ENCODE data around the gene AKR7A2.
"Not testable (repeated sequence)": the region's sequence is repeated elsewhere in the genome, so short reads cannot be mapped to it uniquely, and the experiment has no call there.

AKR7A2 gene

GRCh38 chr1:19283891-19284290, 28.1 kb downstream of the AKR7A2 start:
- ATAC-seq (replicated peaks; ENCODE audit: extremely low read depth, poor library complexity, severe bottlenecking) = no peak
- no peaks in the 10 kb centered on the region for H3K9me3 Mint-ChIP-seq

GRCh38 chr1:19274636-19275035, 37.3 kb downstream of the AKR7A2 start:
- no peak overlapping the region for H3K27ac Mint-ChIP-seq (ENCODE audit: low read depth)
- peaks cover 14% of the 10 kb centered on the region for H3K27me3 Mint-ChIP-seq
- H3K4me3 Mint-ChIP-seq = no peak overlapping the region
- no peaks in the 10 kb centered on the region for H3K9me3 Mint-ChIP-seq
- ATAC-seq (replicated peaks; ENCODE audit: extremely low read depth, poor library complexity, severe bottlenecking) = no peak
- peaks cover 7% of the 10 kb centered on the region for H3K4me1 Mint-ChIP-seq
- peaks cover 1% of the 10 kb centered on the region for H3K36me3 Mint-ChIP-seq (ENCODE audit: insufficient read depth)
- no peak for DNase-seq (ENCODE audit: low spot score in 2 of 2)

More at GRCh38 chr1:19283891-19284290, 28.1 kb downstream of the AKR7A2 start:
- Mint-ChIP-seq H3K27ac (ENCODE audit: low read depth) (no peak overlapping the region), H3K4me1 (peaks cover 6% of the 10 kb centered on the region), H3K36me3 (ENCODE audit: insufficient read depth) (peaks cover 1% of the 10 kb centered on the region), H3K4me3 (no peak overlapping the region), H3K27me3 (peaks cover 11% of the 10 kb centered on the region)
- no peak for DNase-seq (ENCODE audit: low spot score in 2 of 2)

GRCh38 chr1:19273844-19274531, 38.0 kb downstream of the AKR7A2 start:
- not testable (repeated sequence) for ATAC-seq (replicated peaks; ENCODE audit: extremely low read depth, poor library complexity, severe bottlenecking); H3K27ac Mint-ChIP-seq (ENCODE audit: low read depth); H3K4me1 Mint-ChIP-seq; DNase-seq (ENCODE audit: low spot score in 2 of 2); H3K4me3 Mint-ChIP-seq; H3K9me3 Mint-ChIP-seq; H3K36me3 Mint-ChIP-seq (ENCODE audit: insufficient read depth)
- H3K27me3 Mint-ChIP-seq = peaks cover 14% of the 10 kb centered on the region

GRCh38 chr1:19273106-19273843, 38.7 kb downstream of the AKR7A2 start:
- no peaks in the 10 kb centered on the region for H3K9me3 Mint-ChIP-seq
- ATAC-seq (replicated peaks; ENCODE audit: extremely low read depth, poor library complexity, severe bottlenecking) (no peak), DNase-seq (ENCODE audit: low spot score in 2 of 2) (no peak)
- H3K36me3 Mint-ChIP-seq (ENCODE audit: insufficient read depth) = peaks cover 1% of the 10 kb centered on the region
- H3K27me3 Mint-ChIP-seq = peaks cover 14% of the 10 kb centered on the region
- H3K27ac Mint-ChIP-seq (ENCODE audit: low read depth) = no peak overlapping the region
- H3K4me1 Mint-ChIP-seq = peaks cover 7% of the 10 kb centered on the region
- H3K4me3 Mint-ChIP-seq = no peak overlapping the region

- Mint-ChIP-seq H3K4me3 (no peak overlapping the region), H3K27ac (ENCODE audit: low read depth) (no peak overlapping the region), H3K27me3 (peaks cover 14% of the 10 kb centered on the region), H3K4me1 (peaks cover 7% of the 10 kb centered on the region), H3K36me3 (ENCODE audit: insufficient read depth) (peaks cover 1% of the 10 kb centered on the region), H3K9me3 (no peaks in the 10 kb centered on the region)
- ATAC-seq (replicated peaks; ENCODE audit: extremely low read depth, poor library complexity, severe bottlenecking) (no peak), DNase-seq (ENCODE audit: low spot score in 2 of 2) (no peak)
Observed at GRCh38 chr1:19272064-19272463, 39.9 kb downstream of the AKR7A2 start.

GRCh38 chr1:19270343-19270730, 41.6 kb downstream of the AKR7A2 start:
- not testable (repeated sequence) for H3K4me3 Mint-ChIP-seq; ATAC-seq (replicated peaks; ENCODE audit: extremely low read depth, poor library complexity, severe bottlenecking); H3K27ac Mint-ChIP-seq (ENCODE audit: low read depth)

GRCh38 chr1:19269427-19270342, 42.3 kb downstream of the AKR7A2 start:
- peaks cover 14% of the 10 kb centered on the region for H3K27me3 Mint-ChIP-seq
- not testable (repeated sequence) for ATAC-seq (replicated peaks; ENCODE audit: extremely low read depth, poor library complexity, severe bottlenecking); DNase-seq (ENCODE audit: low spot score in 2 of 2); H3K4me3 Mint-ChIP-seq; H3K4me1 Mint-ChIP-seq; H3K27ac Mint-ChIP-seq (ENCODE audit: low read depth); H3K36me3 Mint-ChIP-seq (ENCODE audit: insufficient read depth); H3K9me3 Mint-ChIP-seq

More at GRCh38 chr1:19270343-19270730, 41.6 kb downstream of the AKR7A2 start:
- H3K36me3 Mint-ChIP-seq (ENCODE audit: insufficient read depth); DNase-seq (ENCODE audit: low spot score in 2 of 2); H3K4me1 Mint-ChIP-seq; H3K9me3 Mint-ChIP-seq: not testable (repeated sequence)
- peaks cover 14% of the 10 kb centered on the region for H3K27me3 Mint-ChIP-seq

- Mint-ChIP-seq H3K36me3 (ENCODE audit: insufficient read depth) (no peaks in the 10 kb centered on the region), H3K9me3 (no peaks in the 10 kb centered on the region), H3K27ac (ENCODE audit: low read depth) (no peak overlapping the region), H3K4me1 (peaks cover 5% of the 10 kb centered on the region), H3K27me3 (peaks cover 11% of the 10 kb centered on the region), H3K4me3 (no peak overlapping the region)
- ATAC-seq (replicated peaks; ENCODE audit: extremely low read depth, poor library complexity, severe bottlenecking) (no peak), DNase-seq (ENCODE audit: low spot score in 2 of 2) (no peak)
Observed at GRCh38 chr1:19268445-19268844, 43.5 kb downstream of the AKR7A2 start.

- DNase-seq (ENCODE audit: low spot score in 2 of 2) = no peak
- Mint-ChIP-seq H3K4me1 (no peaks in the 10 kb centered on the region), H3K36me3 (ENCODE audit: insufficient read depth) (peaks cover 13% of the 10 kb centered on the region), H3K4me3 (no peak overlapping the region), H3K9me3 (no peaks in the 10 kb centered on the region), H3K27ac (ENCODE audit: low read depth) (no peak overlapping the region), H3K27me3 (no peaks in the 10 kb centered on the region)
- ATAC-seq (replicated peaks; ENCODE audit: extremely low read depth, poor library complexity, severe bottlenecking) = no peak
Observed at GRCh38 chr1:19262744-19263143, 49.2 kb downstream of the AKR7A2 start.

GRCh38 chr1:19262047-19262446, 49.9 kb downstream of the AKR7A2 start:
- Mint-ChIP-seq H3K27me3 (no peaks in the 10 kb centered on the region), H3K36me3 (ENCODE audit: insufficient read depth) (peaks cover 18% of the 10 kb centered on the region), H3K4me1 (no peaks in the 10 kb centered on the region), H3K27ac (ENCODE audit: low read depth) (no peak overlapping the region), H3K9me3 (no peaks in the 10 kb centered on the region), H3K4me3 (no peak overlapping the region)
- ATAC-seq (replicated peaks; ENCODE audit: extremely low read depth, poor library complexity, severe bottlenecking) (no peak), DNase-seq (ENCODE audit: low spot score in 2 of 2) (no peak)

- ATAC-seq (replicated peaks; ENCODE audit: extremely low read depth, poor library complexity, severe bottlenecking) = no peak
- H3K4me1 Mint-ChIP-seq = no peaks in the 10 kb centered on the region
- no peaks in the 10 kb centered on the region for H3K9me3 Mint-ChIP-seq
- no peak overlapping the region for H3K27ac Mint-ChIP-seq (ENCODE audit: low read depth)
- no peak overlapping the region for H3K4me3 Mint-ChIP-seq
- peaks cover 24% of the 10 kb centered on the region for H3K36me3 Mint-ChIP-seq (ENCODE audit: insufficient read depth)
- no peak for DNase-seq (ENCODE audit: low spot score in 2 of 2)
- no peaks in the 10 kb centered on the region for H3K27me3 Mint-ChIP-seq
Observed at GRCh38 chr1:19260211-19261138, 51.5 kb downstream of the AKR7A2 start.

- no peak overlapping the region for H3K4me3 Mint-ChIP-seq
- H3K27ac Mint-ChIP-seq (ENCODE audit: low read depth) = no peak overlapping the region
- H3K36me3 Mint-ChIP-seq (ENCODE audit: insufficient read depth) = peaks cover 28% of the 10 kb centered on the region
- peaks cover 9% of the 10 kb centered on the region for H3K4me1 Mint-ChIP-seq
- no peaks in the 10 kb centered on the region for H3K9me3 Mint-ChIP-seq
- DNase-seq (ENCODE audit: low spot score in 2 of 2) = no peak
- H3K27me3 Mint-ChIP-seq = no peaks in the 10 kb centered on the region
- no peak for ATAC-seq (replicated peaks; ENCODE audit: extremely low read depth, poor library complexity, severe bottlenecking)
Observed at GRCh38 chr1:19258353-19258752, 53.6 kb downstream of the AKR7A2 start.
